ENCODE data around the gene RPS15.

The RPS15 gene

GRCh38 chr19:1460033-1460995 is 22.1 kb downstream of the RPS15 start:
- Histone ChIP-seq H3K9me3 (no peaks in the 10 kb centered on the region), H3K27ac (no peak overlapping the region), H3K4me1 (peaks cover 20% of the 10 kb centered on the region), H3K36me3 (peaks cover 18% of the 10 kb centered on the region; the same call in 1 of the 2 replicates), H3K4me3 (no peak overlapping the region), H3K9ac (no peak overlapping the region), H3K27me3 (peaks cover 41% of the 10 kb centered on the region), H4K20me1 (peaks cover 84% of the 10 kb centered on the region), H3K4me2 (no peak overlapping the region)
- no peak for TF ChIP-seq Cebpa-rat (IDR thresholded peaks at IDR 0.05)

DNA sequence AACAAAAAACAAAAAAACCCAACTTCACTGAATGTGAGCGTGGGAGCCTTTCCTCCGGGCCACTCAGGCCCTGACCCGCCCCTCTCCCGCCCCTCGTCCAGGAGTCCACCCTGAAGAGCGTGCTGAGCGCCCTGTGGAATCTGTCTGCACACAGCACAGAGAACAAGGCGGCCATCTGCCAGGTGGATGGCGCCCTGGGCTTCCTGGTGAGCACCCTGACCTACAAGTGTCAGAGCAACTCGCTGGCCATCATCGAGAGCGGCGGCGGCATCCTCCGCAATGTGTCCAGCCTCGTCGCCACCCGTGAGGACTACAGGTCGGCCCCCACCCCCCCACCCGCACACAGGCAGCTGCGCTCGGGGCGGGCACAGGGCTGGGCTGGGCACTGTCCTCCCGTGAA is 23.7 kb downstream of the RPS15 start:
- Histone ChIP-seq H3K4me2 (no peak overlapping the region), H3K9me3 (no peaks in the 10 kb centered on the region), H4K20me1 (peaks cover 89% of the 10 kb centered on the region), H3K27me3 (peaks cover 43% of the 10 kb centered on the region), H3K4me3 (no peak overlapping the region), H3K9ac (no peak overlapping the region), H3K27ac (no peak overlapping the region), H3K4me1 (peaks cover 11% of the 10 kb centered on the region), H3K36me3 (peaks cover 33% of the 10 kb centered on the region; the same call in 1 of the 2 replicates)
- no peak for TF ChIP-seq Cebpa-rat (IDR thresholded peaks at IDR 0.05)

- peaks cover 34% of the 10 kb centered on the region for H3K4me1 ChIP-seq
- H3K9me3 ChIP-seq = no peaks in the 10 kb centered on the region
- no peak for TF ChIP-seq Cebpa-rat (IDR thresholded peaks at IDR 0.05)
- no peak overlapping the region for H3K9ac ChIP-seq
- 0 out of 2 replicates have a peak overlapping the region, but pooled peaks have one; percentile 2 for H3K4me2 ChIP-seq
- peaks cover 91% of the 10 kb centered on the region for H4K20me1 ChIP-seq
- H3K27ac ChIP-seq = no peak overlapping the region
- H3K36me3 ChIP-seq = peaks cover 30% of the 10 kb centered on the region; the same call in 1 of the 2 replicates
- H3K27me3 ChIP-seq = peaks cover 61% of the 10 kb centered on the region
- H3K4me3 ChIP-seq = no peak overlapping the region
Observed at GRCh38 chr19:1465191-1466016, 27.2 kb downstream of the RPS15 start.

DNA sequence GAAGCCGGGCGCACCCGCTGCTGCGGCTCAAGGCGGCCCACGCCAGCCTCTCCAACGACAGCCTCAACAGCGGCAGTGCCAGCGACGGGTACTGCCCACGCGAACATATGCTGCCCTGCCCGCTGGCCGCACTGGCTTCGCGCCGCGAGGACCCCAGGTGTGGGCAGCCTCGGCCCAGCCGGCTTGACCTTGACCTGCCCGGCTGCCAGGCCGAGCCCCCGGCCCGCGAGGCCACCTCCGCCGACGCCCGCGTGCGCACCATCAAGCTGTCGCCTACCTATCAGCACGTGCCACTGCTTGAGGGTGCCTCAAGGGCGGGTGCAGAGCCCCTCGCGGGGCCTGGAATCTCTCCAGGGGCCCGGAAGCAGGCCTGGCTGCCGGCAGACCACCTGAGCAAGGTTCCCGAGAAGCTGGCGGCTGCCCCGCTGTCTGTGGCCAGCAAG is 27.8 kb downstream of the RPS15 start:
- Histone ChIP-seq H3K4me1 (peaks cover 41% of the 10 kb centered on the region), H3K9ac (no peak overlapping the region), H3K36me3 (peaks cover 24% of the 10 kb centered on the region; the same call in 1 of the 2 replicates), H3K27me3 (peaks cover 68% of the 10 kb centered on the region), H3K27ac (no peak overlapping the region), H3K9me3 (no peaks in the 10 kb centered on the region), H3K4me2 (0 out of 2 replicates have a peak overlapping the region, but pooled peaks have one; percentile 2), H3K4me3 (no peak overlapping the region), H4K20me1 (peaks cover 91% of the 10 kb centered on the region)
- TF ChIP-seq Cebpa-rat (IDR thresholded peaks at IDR 0.05) = no peak

DNA sequence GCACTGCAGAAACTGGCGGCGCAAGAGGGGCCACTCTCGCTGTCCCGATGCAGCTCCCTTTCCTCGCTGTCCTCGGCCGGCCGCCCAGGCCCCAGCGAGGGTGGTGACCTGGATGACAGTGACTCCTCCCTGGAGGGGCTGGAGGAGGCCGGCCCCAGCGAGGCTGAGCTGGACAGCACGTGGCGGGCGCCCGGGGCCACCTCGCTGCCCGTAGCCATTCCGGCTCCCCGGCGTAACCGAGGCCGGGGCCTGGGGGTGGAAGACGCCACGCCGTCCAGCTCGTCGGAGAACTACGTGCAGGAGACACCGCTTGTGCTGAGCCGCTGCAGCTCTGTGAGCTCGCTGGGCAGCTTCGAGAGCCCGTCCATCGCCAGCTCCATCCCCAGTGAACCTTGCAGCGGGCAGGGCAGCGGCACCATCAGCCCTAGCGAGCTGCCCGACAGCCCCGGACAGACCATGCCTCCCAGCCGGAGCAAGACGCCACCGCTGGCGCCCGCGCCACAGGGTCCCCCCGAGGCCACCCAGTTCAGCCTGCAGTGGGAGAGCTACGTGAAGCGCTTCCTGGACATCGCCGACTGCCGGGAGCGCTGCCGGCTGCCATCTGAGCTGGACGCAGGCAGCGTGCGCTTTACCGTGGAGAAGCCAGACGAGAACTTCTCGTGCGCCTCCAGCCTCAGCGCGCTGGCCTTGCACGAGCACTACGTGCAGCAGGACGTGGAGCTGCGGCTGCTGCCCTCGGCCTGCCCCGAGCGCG is 28.4 kb downstream of the RPS15 start:
- no peak overlapping the region for H3K27ac ChIP-seq
- no peak overlapping the region for H3K4me3 ChIP-seq
- no peak overlapping the region for H3K9ac ChIP-seq
- peaks cover 74% of the 10 kb centered on the region for H3K27me3 ChIP-seq
- H3K36me3 ChIP-seq = peaks cover 21% of the 10 kb centered on the region; the same call in 1 of the 2 replicates
- TF ChIP-seq Cebpa-rat (IDR thresholded peaks at IDR 0.05) = no peak
- H3K4me1 ChIP-seq = peaks cover 47% of the 10 kb centered on the region
- peaks cover 91% of the 10 kb centered on the region for H4K20me1 ChIP-seq
- H3K9me3 ChIP-seq = no peaks in the 10 kb centered on the region
- no peak overlapping the region for H3K4me2 ChIP-seq

DNA sequence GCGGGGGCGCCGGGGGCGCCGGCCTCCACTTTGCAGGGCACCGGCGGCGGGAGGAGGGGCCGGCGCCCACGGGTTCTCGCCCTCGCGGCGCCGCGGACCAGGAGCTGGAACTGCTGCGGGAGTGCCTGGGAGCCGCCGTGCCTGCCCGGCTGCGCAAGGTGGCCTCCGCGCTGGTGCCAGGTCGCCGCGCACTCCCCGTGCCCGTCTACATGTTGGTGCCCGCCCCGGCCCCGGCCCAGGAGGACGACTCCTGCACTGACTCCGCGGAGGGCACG is 29.0 kb downstream of the RPS15 start:
- no peak overlapping the region for H3K27ac ChIP-seq
- TF ChIP-seq Cebpa-rat (IDR thresholded peaks at IDR 0.05) = no peak
- H4K20me1 ChIP-seq = peaks cover 94% of the 10 kb centered on the region
- peaks cover 79% of the 10 kb centered on the region for H3K27me3 ChIP-seq
- H3K4me3 ChIP-seq = no peak overlapping the region
- H3K9me3 ChIP-seq = no peaks in the 10 kb centered on the region
- no peak overlapping the region for H3K9ac ChIP-seq
- peaks cover 21% of the 10 kb centered on the region; the same call in 1 of the 2 replicates for H3K36me3 ChIP-seq
- H3K4me1 ChIP-seq = peaks cover 52% of the 10 kb centered on the region
- H3K4me2 ChIP-seq = no peak overlapping the region

- Histone ChIP-seq H3K27ac (no peak overlapping the region), H3K4me2 (peak overlapping the region; percentile 98; the same call in 1 of the 2 replicates), H3K27me3 (peaks cover 84% of the 10 kb centered on the region), H4K20me1 (peaks cover 99% of the 10 kb centered on the region), H3K9ac (no peak overlapping the region), H3K9me3 (no peaks in the 10 kb centered on the region), H3K4me3 (no peak overlapping the region), H3K36me3 (peaks cover 21% of the 10 kb centered on the region; the same call in 1 of the 2 replicates), H3K4me1 (peaks cover 55% of the 10 kb centered on the region)
- no peak for TF ChIP-seq Cebpa-rat (IDR thresholded peaks at IDR 0.05)
Observed at GRCh38 chr19:1467490-1468273, 29.5 kb downstream of the RPS15 start.

- Histone ChIP-seq H3K4me2 (peak overlapping the region; percentile 98), H3K27ac (no peak overlapping the region), H3K4me1 (peaks cover 55% of the 10 kb centered on the region), H3K9me3 (no peaks in the 10 kb centered on the region), H3K27me3 (peaks cover 91% of the 10 kb centered on the region), H4K20me1 (peaks cover 100% of the 10 kb centered on the region), H3K36me3 (peaks cover 23% of the 10 kb centered on the region; the same call in 1 of the 2 replicates), H3K4me3 (peak overlapping the region; percentile 64), H3K9ac (no peak overlapping the region)
- no peak for TF ChIP-seq Cebpa-rat (IDR thresholded peaks at IDR 0.05)
Observed at GRCh38 chr19:1468274-1468820, 30.2 kb downstream of the RPS15 start.

Measured in BLaER1 (cell line).